Left cardiac atrium (tissue), 4 donors: ENCODE results near the gene MROH2A. TPM values are rescaled to one million over a fixed set of nuclear protein-coding genes. Genes with fewer than 3 reads are reported as not detected.

Experiments
- ATAC-seq, 2 donors: fragments of 200-7000 bp; cut with Tn5 transposase; one replicate each; pipeline ENCODE4 v1.9.1; 2020; ENCODE audit warnings: mild to moderate bottlenecking in 2 of 2, moderate library complexity in 2 of 2
- DNase-seq: peaks from one replicate; pipeline ENCODE4 v3.0.0-alpha.2; 2020
- intact Hi-C, 2 donors: fragments of 100-400 bp; cut with DNase I; formaldehyde crosslinking; loops; one replicate each; pipeline versions ENCODE4 v1.14.1 to v1.15.1; 2022 to 2023
- total RNA-seq, 2 donors: library from RNA; stranded (reverse); fragmentation: NEBNext Ultra II Directional; extraction: Animal tissue kit (Norgen Biotek cat#: 25700); gene quantifications; one replicate each; pipeline ENCODE4 v1.2.1, GENCODE V29; 2021
- donor health status: DM: no; HTN: yes; CAD: no.
- donor health status: DM: no; HTN: yes; CAD: no; lungs with severe emphysema.
- donor health status: DM: yes; HTN: yes; CAD: no.
- donor health status: Dilated cardiomyopathy.

MROH2A gene
- total RNA-seq, 2 donors from 2014 or later, result not detected

GRCh38 chr2:233882353-233882752 is 104.2 kb downstream of the MROH2A start:
- no peak for ATAC-seq
- DNase-seq, result no peak
- intact Hi-C loops, result no loop called here

Other genes starting within 250 kb of the MROH2A start
- gene USP40, start 211.5 kb upstream of the MROH2A start, total RNA-seq, result 10 to 100 TPM; 14.5 to 17.1 TPM
- gene UGT1A8, start 160.7 kb upstream of the MROH2A start, total RNA-seq, result not detected
- gene UGT1A10, start 141.9 kb upstream of the MROH2A start, total RNA-seq, result not detected
- gene UGT1A9, start 106.4 kb upstream of the MROH2A start, total RNA-seq, result under 1 TPM in 1 of 2 donors, not detected in 1; 0.12 TPM
- gene UGT1A7, start 96.4 kb upstream of the MROH2A start, total RNA-seq, result not detected
- not detected for gene UGT1A6, start 85.4 kb upstream of the MROH2A start, total RNA-seq
- not detected for gene UGT1A5, start 65.4 kb upstream of the MROH2A start, total RNA-seq
- gene UGT1A4, start 59.6 kb upstream of the MROH2A start, total RNA-seq, result not detected
- not detected for gene UGT1A3, start 49.3 kb upstream of the MROH2A start, total RNA-seq
- gene UGT1A1, start 18.1 kb upstream of the MROH2A start, total RNA-seq, result not detected
- 1 to 10 TPM in 1 of 2 donors, not detected in 1; 1.1 TPM for gene HJURP, start 76.2 kb downstream of the MROH2A start, total RNA-seq
- gene TRPM8, start 139.0 kb downstream of the MROH2A start, total RNA-seq, result not detected